Measurements from ENCODE around the gene KRTAP10-12.

Gene KRTAP10-12

DNA sequence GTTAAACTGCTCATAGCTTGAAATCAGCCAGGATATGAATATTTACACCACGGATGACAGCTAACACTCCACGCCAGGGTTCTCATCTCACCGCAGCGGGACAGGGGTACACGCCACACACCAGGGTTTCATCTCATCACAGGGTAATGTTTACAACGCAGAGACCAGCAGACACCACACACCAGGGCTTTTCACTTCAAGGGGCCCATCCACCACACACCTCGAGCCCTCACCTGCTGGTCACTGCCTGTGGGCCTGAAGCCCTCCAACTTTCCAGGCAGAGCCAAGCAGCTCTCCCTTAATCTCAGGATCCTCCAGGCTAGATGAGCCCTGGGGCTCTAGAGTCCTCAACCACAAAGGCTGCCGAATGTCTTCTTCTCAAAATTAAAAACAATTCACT lies 1.3 kb upstream of the KRTAP10-12 start:
- DNase-seq (ENCODE audit: low spot score) = no peak
- no CpG with 5 or more reads among the region's 8 CpGs for WGBS, 2 donors (ENCODE audit: extremely low coverage in 2 of 2, insufficient read length in 2 of 2, insufficient replicate concordance in 1 of 2)

DNA sequence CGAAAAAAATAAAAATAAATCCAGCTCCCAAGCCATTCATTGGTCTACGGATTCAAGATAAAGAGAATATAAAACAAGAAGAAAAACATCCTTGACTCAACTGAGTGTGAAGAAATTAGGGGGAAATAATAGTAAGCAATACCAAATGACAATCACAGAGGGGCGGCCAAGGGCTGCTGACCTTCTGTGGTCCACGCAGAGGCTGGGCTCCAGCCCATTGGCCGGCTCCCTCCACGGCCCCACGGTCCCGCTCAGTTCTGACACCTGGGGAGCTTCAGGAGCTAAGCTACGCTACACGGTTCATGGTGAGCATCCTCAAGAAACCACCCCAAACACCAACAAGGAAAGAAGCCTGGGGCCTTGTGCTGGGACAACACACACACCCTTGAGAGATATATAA lies 400 bp upstream of the KRTAP10-12 start:
- Histone ChIP-seq H3K4me2 (ENCODE audit: insufficient read depth, low read length, poor library complexity, severe bottlenecking) (no peak overlapping the region), H3K23ac (ENCODE audit: low read depth, low read length, poor library complexity) (no peak overlapping the region), H2BK15ac (ENCODE audit: low read length) (no peak overlapping the region), H4K91ac (ENCODE audit: low read depth, low read length, poor library complexity) (no peak overlapping the region), H2BK12ac (ENCODE audit: low read length) (no peak overlapping the region), H3K4me3 (ENCODE audit: low read length in 2 of 2) (no peak overlapping the region), H3K27ac (replicated peaks; ENCODE audit: low read length) (no peak overlapping the region), H3K4ac (ENCODE audit: low read length) (no peak overlapping the region), H3K9me3 (replicated peaks in 1 of 2; ENCODE audit: control insufficient read depth in 2 of 2, insufficient read depth in 1 of 2, low read depth in 1 of 2, low read length in 2 of 2) (peaks cover 0 to 3% of the 10 kb centered on the region in 2 donors), H2BK120ac (ENCODE audit: low read depth, low read length) (no peak overlapping the region), H2AFZ (ENCODE audit: low read length) (no peak overlapping the region), H3K79me1 (ENCODE audit: low read depth, low read length) (no peaks in the 10 kb centered on the region), H3K14ac (ENCODE audit: low read length) (no peak overlapping the region), H3K27me3 (ENCODE audit: control insufficient read depth in 3 of 3, insufficient read depth in 3 of 3, low read depth in 1 of 3, low read length in 3 of 3) (peaks cover 0 to 39% (median 0%) of the 10 kb centered on the region in 3 experiments), H2BK5ac (ENCODE audit: low read length) (no peak overlapping the region), H3K18ac (ENCODE audit: low read length) (no peak overlapping the region), H3K36me3 (replicated peaks in 1 of 2; ENCODE audit: control insufficient read depth in 2 of 2, insufficient read depth in 2 of 2, low read length in 2 of 2) (no peaks in the 10 kb centered on the region), H4K8ac (ENCODE audit: low read depth, low read length) (no peak overlapping the region), H3K9ac (ENCODE audit: low read depth, low read length, poor library complexity) (no peak overlapping the region), H3K4me1 (ENCODE audit: control insufficient read depth in 2 of 2, insufficient read depth in 1 of 2, low read depth in 1 of 2, low read length in 2 of 2) (peaks cover 11 to 16% of the 10 kb centered on the region in 2 donors), H2AK5ac (ENCODE audit: low read depth, low read length) (no peak overlapping the region)
- no peak for DNase-seq (ENCODE audit: low spot score)
- no CpG with 5 or more reads among the region's 10 CpGs for WGBS, 2 donors (ENCODE audit: extremely low coverage in 2 of 2, insufficient read length in 2 of 2, insufficient replicate concordance in 1 of 2)

More for the DNA sequence above, 1.3 kb upstream of the KRTAP10-12 start:
- Histone ChIP-seq H2BK120ac (ENCODE audit: low read depth, low read length) (no peak overlapping the region), H3K4me2 (ENCODE audit: insufficient read depth, low read length, poor library complexity, severe bottlenecking) (no peak overlapping the region), H3K9ac (ENCODE audit: low read depth, low read length, poor library complexity) (no peak overlapping the region), H3K4ac (ENCODE audit: low read length) (no peak overlapping the region), H3K79me1 (ENCODE audit: low read depth, low read length) (no peaks in the 10 kb centered on the region), H2BK15ac (ENCODE audit: low read length) (no peak overlapping the region), H3K4me1 (ENCODE audit: control insufficient read depth in 2 of 2, insufficient read depth in 1 of 2, low read depth in 1 of 2, low read length in 2 of 2) (peaks cover 11 to 16% of the 10 kb centered on the region in 2 donors), H3K4me3 (ENCODE audit: low read length in 2 of 2) (no peak overlapping the region), H3K14ac (ENCODE audit: low read length) (no peak overlapping the region), H3K9me3 (replicated peaks in 1 of 2; ENCODE audit: control insufficient read depth in 2 of 2, insufficient read depth in 1 of 2, low read depth in 1 of 2, low read length in 2 of 2) (peaks cover 0 to 3% of the 10 kb centered on the region in 2 donors), H3K27ac (replicated peaks; ENCODE audit: low read length) (no peak overlapping the region), H3K27me3 (ENCODE audit: control insufficient read depth in 3 of 3, insufficient read depth in 3 of 3, low read depth in 1 of 3, low read length in 3 of 3) (peaks cover 0 to 33% (median 0%) of the 10 kb centered on the region in 3 experiments), H2AFZ (ENCODE audit: low read length) (no peak overlapping the region), H4K8ac (ENCODE audit: low read depth, low read length) (no peak overlapping the region), H4K91ac (ENCODE audit: low read depth, low read length, poor library complexity) (no peak overlapping the region), H3K18ac (ENCODE audit: low read length) (no peak overlapping the region), H3K23ac (ENCODE audit: low read depth, low read length, poor library complexity) (no peak overlapping the region), H2BK5ac (ENCODE audit: low read length) (no peak overlapping the region), H2BK12ac (ENCODE audit: low read length) (no peak overlapping the region), H3K36me3 (replicated peaks in 1 of 2; ENCODE audit: control insufficient read depth in 2 of 2, insufficient read depth in 2 of 2, low read length in 2 of 2) (no peaks in the 10 kb centered on the region), H2AK5ac (ENCODE audit: low read depth, low read length) (no peak overlapping the region)

DNA sequence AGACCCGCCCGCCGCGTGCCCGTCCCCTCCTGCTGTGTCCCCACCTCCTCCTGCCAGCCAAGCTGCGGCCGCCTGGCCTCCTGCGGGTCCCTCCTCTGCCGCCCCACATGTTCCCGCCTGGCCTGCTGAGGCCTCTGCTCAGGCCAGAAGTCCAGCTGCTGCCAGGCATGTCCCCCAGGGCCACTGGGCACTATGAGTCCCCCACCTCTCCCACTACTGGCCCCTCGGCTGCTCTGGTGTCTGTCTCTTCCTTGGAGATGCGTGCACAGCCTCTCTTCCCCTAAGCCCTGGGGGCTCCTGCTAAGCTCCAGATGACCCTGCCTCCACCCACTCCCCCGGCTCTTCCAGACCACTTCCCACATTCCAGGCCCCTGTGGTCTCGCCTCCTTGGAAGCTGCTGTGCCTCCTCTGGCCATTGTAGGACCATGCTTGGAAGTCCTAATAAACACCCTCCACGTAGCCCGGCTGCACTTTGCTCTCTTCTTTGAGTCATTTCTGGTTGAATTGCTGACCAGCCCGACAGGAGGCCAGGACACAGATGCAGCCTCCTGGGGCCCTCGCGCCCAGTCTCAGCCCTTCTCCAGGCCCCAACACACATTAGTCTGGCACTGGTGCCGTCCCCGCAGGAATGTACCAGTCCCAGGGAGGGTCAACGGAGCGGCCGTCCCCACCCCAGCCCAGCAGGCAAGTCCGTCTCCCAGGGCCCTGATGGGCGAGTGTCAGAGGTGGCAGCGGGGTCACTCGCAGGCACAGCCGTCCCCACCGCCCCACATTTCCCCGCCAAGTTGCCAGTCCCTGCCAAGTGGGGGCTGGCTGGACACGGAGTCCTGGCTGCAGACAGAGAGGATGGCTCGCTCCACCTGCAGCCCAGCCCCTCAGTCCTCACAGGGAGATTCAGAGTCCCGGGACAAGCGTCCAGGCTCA lies 1.1 kb downstream of the KRTAP10-12 start:
- no peak overlapping the region for H3K27ac ChIP-seq (replicated peaks; ENCODE audit: low read length)
- no peak overlapping the region for H2BK5ac ChIP-seq (ENCODE audit: low read length)

DNA sequence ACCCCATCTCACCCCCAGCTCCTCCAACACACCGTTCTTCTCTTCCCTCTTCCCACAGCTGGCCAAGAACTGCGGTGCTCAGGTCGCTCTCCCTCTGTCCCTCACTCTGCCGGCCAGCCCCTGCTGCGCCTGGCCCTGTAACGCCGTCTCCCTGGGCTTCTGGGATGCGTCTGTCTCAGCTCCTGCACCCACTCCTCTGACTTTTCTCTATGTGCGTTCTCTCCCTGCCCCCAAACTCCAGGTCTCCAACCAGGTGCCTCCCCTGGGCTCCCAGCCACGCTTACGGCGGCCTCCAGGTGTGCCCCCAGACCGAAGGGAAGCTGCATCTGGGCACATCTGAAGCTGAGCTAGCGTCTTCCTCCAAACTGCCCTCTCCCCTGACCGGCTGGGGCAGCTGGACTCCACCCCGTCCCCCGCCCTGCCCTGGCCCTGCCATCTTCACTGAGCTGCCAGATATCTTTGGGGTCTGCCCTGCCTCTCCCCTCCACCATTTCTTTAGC lies 2.6 kb downstream of the KRTAP10-12 start:
- H2AFZ ChIP-seq (ENCODE audit: low read length) = peak overlapping the region; percentile 78
- peak overlapping the region; percentile 87 for H3K18ac ChIP-seq (ENCODE audit: low read length)
- H4K91ac ChIP-seq (ENCODE audit: low read depth, low read length, poor library complexity) = no peak overlapping the region
- peaks cover 11 to 16% of the 10 kb centered on the region in 2 donors for H3K4me1 ChIP-seq (ENCODE audit: control insufficient read depth in 2 of 2, insufficient read depth in 1 of 2, low read depth in 1 of 2, low read length in 2 of 2)
- H3K4me2 ChIP-seq (ENCODE audit: insufficient read depth, low read length, poor library complexity, severe bottlenecking) = no peak overlapping the region
- peak overlapping the region; percentile 98 for H2BK12ac ChIP-seq (ENCODE audit: low read length)
- DNase-seq (ENCODE audit: low spot score) = no peak
- peak overlapping the region; percentile 84 for H2BK15ac ChIP-seq (ENCODE audit: low read length)
- peak overlapping the region; percentile 60 for H2AK5ac ChIP-seq (ENCODE audit: low read depth, low read length)
- H2BK120ac ChIP-seq (ENCODE audit: low read depth, low read length) = peak overlapping the region; percentile 87
- H3K4ac ChIP-seq (ENCODE audit: low read length) = no peak overlapping the region
- H3K27ac ChIP-seq (replicated peaks; ENCODE audit: low read length) = no peak overlapping the region
- H3K9ac ChIP-seq (ENCODE audit: low read depth, low read length, poor library complexity) = peak overlapping the region; percentile 30
- no peaks in the 10 kb centered on the region for H3K79me1 ChIP-seq (ENCODE audit: low read depth, low read length)
- no peak overlapping the region for H3K14ac ChIP-seq (ENCODE audit: low read length)
- H3K9me3 ChIP-seq (replicated peaks in 1 of 2; ENCODE audit: control insufficient read depth in 2 of 2, insufficient read depth in 1 of 2, low read depth in 1 of 2, low read length in 2 of 2) = no peaks in the 10 kb centered on the region
- no CpG with 5 or more reads among the region's 17 CpGs for WGBS, 2 donors (ENCODE audit: extremely low coverage in 2 of 2, insufficient read length in 2 of 2, insufficient replicate concordance in 1 of 2)
- no peak overlapping the region for H2BK5ac ChIP-seq (ENCODE audit: low read length)
- no peak overlapping the region for H3K4me3 ChIP-seq (ENCODE audit: low read length in 2 of 2)
- no peaks in the 10 kb centered on the region for H3K36me3 ChIP-seq (replicated peaks in 1 of 2; ENCODE audit: control insufficient read depth in 2 of 2, insufficient read depth in 2 of 2, low read length in 2 of 2)
- H4K8ac ChIP-seq (ENCODE audit: low read depth, low read length) = no peak overlapping the region
- H3K23ac ChIP-seq (ENCODE audit: low read depth, low read length, poor library complexity) = no peak overlapping the region
- H3K27me3 ChIP-seq (ENCODE audit: control insufficient read depth in 3 of 3, insufficient read depth in 3 of 3, low read depth in 1 of 3, low read length in 3 of 3) = peaks cover 0 to 69% (median 9%) of the 10 kb centered on the region in 3 experiments

More for the DNA sequence above, 1.1 kb downstream of the KRTAP10-12 start:
- peak overlapping the region; percentile 45 for H2BK15ac ChIP-seq (ENCODE audit: low read length)
- H2BK12ac ChIP-seq (ENCODE audit: low read length) = peak overlapping the region; percentile 93
- no peak overlapping the region for H4K91ac ChIP-seq (ENCODE audit: low read depth, low read length, poor library complexity)
- no peak overlapping the region for H3K4me2 ChIP-seq (ENCODE audit: insufficient read depth, low read length, poor library complexity, severe bottlenecking)
- peak overlapping the region; percentile 68 for H3K9ac ChIP-seq (ENCODE audit: low read depth, low read length, poor library complexity)
- peak overlapping the region; percentile 73 for H3K14ac ChIP-seq (ENCODE audit: low read length)
- H3K18ac ChIP-seq (ENCODE audit: low read length) = peak overlapping the region; percentile 82
- no peak overlapping the region for H3K4ac ChIP-seq (ENCODE audit: low read length)
- H2AK5ac ChIP-seq (ENCODE audit: low read depth, low read length) = peak overlapping the region; percentile 96
- no peak overlapping the region for H4K8ac ChIP-seq (ENCODE audit: low read depth, low read length)
- peak overlapping the region; percentile 43 for H2AFZ ChIP-seq (ENCODE audit: low read length)
- no peak overlapping the region for H3K4me3 ChIP-seq (ENCODE audit: low read length in 2 of 2)
- H2BK120ac ChIP-seq (ENCODE audit: low read depth, low read length) = no peak overlapping the region
- no peaks in the 10 kb centered on the region for H3K79me1 ChIP-seq (ENCODE audit: low read depth, low read length)
- H3K27me3 ChIP-seq (ENCODE audit: control insufficient read depth in 3 of 3, insufficient read depth in 3 of 3, low read depth in 1 of 3, low read length in 3 of 3) = peaks cover 0 to 54% (median 0%) of the 10 kb centered on the region in 3 experiments
- WGBS, 2 donors (ENCODE audit: extremely low coverage in 2 of 2, insufficient read length in 2 of 2, insufficient replicate concordance in 1 of 2) = no CpG with 5 or more reads among the region's 35 CpGs
- no peaks in the 10 kb centered on the region for H3K9me3 ChIP-seq (replicated peaks in 1 of 2; ENCODE audit: control insufficient read depth in 2 of 2, insufficient read depth in 1 of 2, low read depth in 1 of 2, low read length in 2 of 2)
- peaks cover 11 to 16% of the 10 kb centered on the region in 2 donors for H3K4me1 ChIP-seq (ENCODE audit: control insufficient read depth in 2 of 2, insufficient read depth in 1 of 2, low read depth in 1 of 2, low read length in 2 of 2)
- H3K23ac ChIP-seq (ENCODE audit: low read depth, low read length, poor library complexity) = peak overlapping the region; percentile 53
- DNase-seq (ENCODE audit: low spot score) = no peak
- H3K36me3 ChIP-seq (replicated peaks in 1 of 2; ENCODE audit: control insufficient read depth in 2 of 2, insufficient read depth in 2 of 2, low read length in 2 of 2) = no peaks in the 10 kb centered on the region

Measured in neuronal stem cell (in vitro differentiated cells).